ENCODE measurements around the gene USP13.

USP13 gene

DNA sequence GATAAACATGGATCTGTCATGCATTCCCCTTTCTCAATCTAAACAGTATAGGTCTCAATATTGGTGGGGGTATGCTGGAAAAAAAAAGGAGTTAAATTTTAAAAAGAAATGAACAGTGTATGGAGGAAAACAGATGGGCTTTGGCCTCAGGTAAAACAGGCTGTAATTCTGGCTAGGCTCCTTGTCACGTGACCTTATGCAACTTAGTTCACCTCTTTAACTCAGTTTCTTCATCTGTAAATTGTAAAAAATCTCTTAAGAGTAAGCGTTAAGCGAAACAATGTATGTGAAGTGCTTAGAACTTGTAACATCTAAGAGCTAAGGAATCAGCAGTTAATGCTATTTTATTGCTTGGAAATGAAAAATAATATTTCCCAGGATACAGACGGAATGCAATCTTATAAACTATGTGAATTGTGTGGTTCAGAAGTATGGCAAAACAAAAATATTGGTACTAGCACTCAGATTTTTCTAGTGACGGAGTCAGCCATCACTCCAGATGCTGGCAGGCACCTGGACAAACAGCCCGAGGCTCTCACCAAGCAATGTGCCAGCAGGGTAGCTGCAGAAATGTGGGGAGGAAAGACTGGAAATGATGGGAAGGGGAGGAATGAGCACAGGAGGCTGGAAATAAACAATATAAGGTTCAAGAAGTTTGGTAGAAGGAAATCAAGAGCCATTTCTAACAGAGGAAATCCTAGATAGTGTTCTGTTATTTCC, 172.8 kb downstream of the USP13 start:
- Histone ChIP-seq H3K4me3 (no peak overlapping the region), H3K9me3 (no peaks in the 10 kb centered on the region), H3K4me1 (no peaks in the 10 kb centered on the region), H3K27me3 (no peaks in the 10 kb centered on the region), H3K27ac (no peak overlapping the region), H3K36me3 (no peaks in the 10 kb centered on the region)
- DNase-seq: no peak
- intact Hi-C loops (cut with DNase I; ENCODE audit: low total_unique reads): no loop called here
- TF ChIP-seq, protein P1, sequence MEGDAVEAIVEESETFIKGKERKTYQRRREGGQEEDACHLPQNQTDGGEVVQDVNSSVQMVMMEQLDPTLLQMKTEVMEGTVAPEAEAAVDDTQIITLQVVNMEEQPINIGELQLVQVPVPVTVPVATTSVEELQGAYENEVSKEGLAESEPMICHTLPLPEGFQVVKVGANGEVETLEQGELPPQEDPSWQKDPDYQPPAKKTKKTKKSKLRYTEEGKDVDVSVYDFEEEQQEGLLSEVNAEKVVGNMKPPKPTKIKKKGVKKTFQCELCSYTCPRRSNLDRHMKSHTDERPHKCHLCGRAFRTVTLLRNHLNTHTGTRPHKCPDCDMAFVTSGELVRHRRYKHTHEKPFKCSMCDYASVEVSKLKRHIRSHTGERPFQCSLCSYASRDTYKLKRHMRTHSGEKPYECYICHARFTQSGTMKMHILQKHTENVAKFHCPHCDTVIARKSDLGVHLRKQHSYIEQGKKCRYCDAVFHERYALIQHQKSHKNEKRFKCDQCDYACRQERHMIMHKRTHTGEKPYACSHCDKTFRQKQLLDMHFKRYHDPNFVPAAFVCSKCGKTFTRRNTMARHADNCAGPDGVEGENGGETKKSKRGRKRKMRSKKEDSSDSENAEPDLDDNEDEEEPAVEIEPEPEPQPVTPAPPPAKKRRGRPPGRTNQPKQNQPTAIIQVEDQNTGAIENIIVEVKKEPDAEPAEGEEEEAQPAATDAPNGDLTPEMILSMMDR (IDR thresholded peaks at IDR 0.05): no peak

DNA sequence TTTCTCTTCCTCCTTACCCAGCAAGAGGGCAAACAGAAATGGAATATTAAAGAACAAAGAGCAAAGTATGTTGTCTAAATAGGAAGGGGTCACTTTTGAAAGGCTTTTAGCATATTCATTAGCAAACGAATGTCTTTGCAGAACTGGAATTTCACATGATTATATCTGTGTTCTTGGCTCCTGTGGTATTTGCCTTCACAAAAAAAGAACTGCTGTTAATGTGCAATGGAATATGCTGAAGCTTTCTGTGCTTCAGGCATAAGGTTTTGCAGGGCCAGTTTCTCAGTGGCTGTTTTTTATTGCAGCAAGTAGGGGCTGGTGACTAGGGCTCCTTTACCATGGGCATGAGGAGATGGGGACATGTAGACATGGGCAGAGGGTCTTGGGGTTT, 173.4 kb downstream of the USP13 start:
- H3K27me3 ChIP-seq: no peaks in the 10 kb centered on the region
- no peaks in the 10 kb centered on the region for H3K9me3 ChIP-seq
- H3K27ac ChIP-seq: no peak overlapping the region
- intact Hi-C loops (cut with DNase I; ENCODE audit: low total_unique reads): no loop called here
- no peaks in the 10 kb centered on the region for H3K36me3 ChIP-seq
- TF ChIP-seq, protein P1 (IDR thresholded peaks at IDR 0.05): no peak
- DNase-seq: no peak
- H3K4me3 ChIP-seq: no peak overlapping the region
- no peaks in the 10 kb centered on the region for H3K4me1 ChIP-seq

DNA sequence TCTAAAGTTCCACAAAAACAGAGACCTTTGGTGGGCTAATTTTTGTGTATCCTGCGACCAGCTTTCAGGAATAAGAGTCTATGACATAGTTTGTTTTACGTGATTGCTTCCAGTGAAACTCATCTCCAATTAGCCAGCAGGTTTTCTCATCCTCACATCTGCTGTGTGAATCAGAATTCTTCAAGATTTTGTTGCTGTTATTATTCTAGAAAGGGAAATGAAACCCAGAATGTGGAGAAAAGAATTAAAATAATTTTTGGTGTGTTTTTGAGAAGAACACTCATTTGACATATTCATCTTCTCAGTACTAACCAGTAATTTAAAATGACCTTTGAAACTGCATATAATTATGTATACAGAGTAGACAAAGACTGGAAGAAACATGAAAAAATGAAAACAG, 175.9 kb downstream of the USP13 start:
- DNase-seq: no peak
- TF ChIP-seq, protein P1 (IDR thresholded peaks at IDR 0.05): no peak
- no peaks in the 10 kb centered on the region for H3K9me3 ChIP-seq
- no peak overlapping the region for H3K4me3 ChIP-seq
- no peaks in the 10 kb centered on the region for H3K36me3 ChIP-seq
- intact Hi-C loops (cut with DNase I; ENCODE audit: low total_unique reads): no loop called here
- no peak overlapping the region for H3K27ac ChIP-seq
- H3K27me3 ChIP-seq: no peaks in the 10 kb centered on the region
- no peaks in the 10 kb centered on the region for H3K4me1 ChIP-seq

DNA sequence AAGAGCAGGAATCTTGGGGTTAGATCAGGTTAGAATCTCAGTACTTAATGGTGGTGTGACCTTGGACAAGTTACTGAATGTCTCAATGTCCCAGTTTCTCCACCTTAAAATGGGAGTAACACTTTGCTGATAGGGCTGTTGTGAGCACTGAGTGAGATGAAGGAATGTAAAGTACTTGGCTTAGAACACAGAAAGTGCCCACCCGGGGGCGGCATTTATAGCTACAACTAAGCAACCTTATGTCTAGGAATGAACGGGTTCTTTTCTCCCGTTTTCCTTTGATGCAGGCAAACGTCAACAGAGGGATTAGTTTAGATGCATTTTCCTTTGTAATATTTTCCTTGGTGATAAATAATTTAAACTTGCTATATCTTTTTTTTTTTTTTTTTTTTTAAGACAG, 176.6 kb downstream of the USP13 start:
- no peaks in the 10 kb centered on the region for H3K27me3 ChIP-seq
- intact Hi-C loops (cut with DNase I; ENCODE audit: low total_unique reads): no loop called here
- no peak overlapping the region for H3K27ac ChIP-seq
- H3K4me1 ChIP-seq: no peaks in the 10 kb centered on the region
- no peak for DNase-seq
- H3K4me3 ChIP-seq: no peak overlapping the region
- no peaks in the 10 kb centered on the region for H3K36me3 ChIP-seq
- no peaks in the 10 kb centered on the region for H3K9me3 ChIP-seq
- TF ChIP-seq, protein P1 (IDR thresholded peaks at IDR 0.05): no peak

DNA sequence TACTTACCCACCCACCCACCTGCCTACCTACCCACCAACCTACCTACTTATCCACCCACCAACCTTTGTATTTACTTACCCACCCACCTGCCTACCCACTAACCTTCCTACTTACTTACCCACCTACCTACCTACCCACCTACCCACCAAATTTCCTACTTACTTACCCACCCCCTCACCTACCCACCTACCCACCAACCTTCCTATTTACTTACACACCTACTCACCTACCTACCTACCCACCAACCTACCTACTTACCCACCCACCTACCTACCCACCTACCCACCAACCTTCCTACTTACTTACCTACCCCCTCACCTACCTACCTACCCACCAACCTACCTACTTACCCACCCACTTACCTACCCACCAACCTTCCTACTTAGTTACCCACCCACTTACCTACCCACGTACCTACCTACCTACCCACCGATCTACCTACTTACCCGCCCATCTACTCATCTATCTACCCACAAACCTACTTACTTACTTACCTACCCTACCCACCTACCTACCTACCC, 179.6 kb downstream of the USP13 start:
- Histone ChIP-seq H3K27ac (no peak overlapping the region), H3K4me3 (no peak overlapping the region), H3K9me3 (no peaks in the 10 kb centered on the region), H3K36me3 (no peaks in the 10 kb centered on the region), H3K4me1 (no peaks in the 10 kb centered on the region), H3K27me3 (no peaks in the 10 kb centered on the region)
- TF ChIP-seq, protein P1 (IDR thresholded peaks at IDR 0.05): no peak
- intact Hi-C loops (cut with DNase I; ENCODE audit: low total_unique reads): no loop called here
- DNase-seq: no peak
